Tibial nerve (tissue), 3 donors: ENCODE data around the gene ZCCHC2.

Source experiments
- CTCF ChIP-seq, 5 experiments: fragments of 200-600 bp in 3 of 5; fragments of 450-650 bp in 2 of 5; sonication (generic) in 3 of 5; IDR thresholded peaks; one replicate each; pipeline ENCODE4 v1.5.1; 2016 to 2019; ENCODE audit warnings: antibody characterized with exemption in 5 of 5, mild to moderate bottlenecking in 3 of 5, moderate library complexity in 2 of 5
- POLR2A ChIP-seq, 2 donors: fragments of 450-650 bp; IDR thresholded peaks; one replicate each; pipeline ENCODE4 v1.6.1; 2017; ENCODE audit warnings: antibody characterized with exemption in 2 of 2, mild to moderate bottlenecking in 2 of 2, moderate library complexity in 2 of 2

GRCh38 chr18:62498616-62499262 lies 24.1 kb upstream of the ZCCHC2 start:
- TF ChIP-seq CTCF (IDR thresholded peaks at IDR 0.05), result no peak
- no peak for TF ChIP-seq POLR2A (IDR thresholded peaks at IDR 0.05)
